H1 (cell line): ENCODE data around the gene EEF1AKMT1. TPM values are rescaled to one million over a fixed set of nuclear protein-coding genes. Genes with fewer than 3 reads are reported as not detected.

Source experiments
- CTCF ChIA-PET: fragments of 300-600 bp; sonication (Branson Sonifier 250); formaldehyde crosslinking; loops from one replicate; lab custom pipeline; 2021; ENCODE audit not compliant: partially characterized antibody; lab: Charles Lee
- POLR2A ChIA-PET: fragments of 300-600 bp; sonication (Branson Sonifier 250); formaldehyde crosslinking; loops from one replicate; lab custom pipeline; 2021; ENCODE audit warnings: inconsistent platforms; ENCODE audit not compliant: partially characterized antibody; lab: Charles Lee
- DNase-seq, 2 experiments: peaks; one replicate each; pipeline versions ENCODE4 v3.0.0 to v3.0.0-alpha.2; 2010 to 2022; ENCODE audit warnings: low spot score in 2 of 2, low read depth in 1 of 2, mixed read lengths in 1 of 2
- FAIRE-seq: peaks from 2 replicates; lab custom pipeline; 2011; peaks lifted over from hg19 to GRCh38; lab: Jason Lieb, UNC
- H2AFZ ChIP-seq: 2 replicates; pipeline ENCODE4 v1.8.1; 2012; ENCODE audit warnings: low read length, inconsistent platforms
- H2AK5ac ChIP-seq: 2 replicates; pipeline ENCODE4 v1.6.1; 2013; ENCODE audit warnings: low read depth, low read length
- H2BK120ac ChIP-seq: replicated peaks from 2 replicates; pipeline ENCODE3; 2013; ENCODE audit warnings: low read depth, low read length, inconsistent platforms
- H2BK12ac ChIP-seq: 2 replicates; pipeline ENCODE4 v1.6.1; 2013; ENCODE audit warnings: low read depth, low read length
- H2BK15ac ChIP-seq: 2 replicates; pipeline ENCODE4 v1.6.1; 2013; ENCODE audit warnings: low read length
- H2BK20ac ChIP-seq: 2 replicates; pipeline ENCODE4 v1.6.1; 2013; ENCODE audit warnings: low read length
- H2BK5ac ChIP-seq: 2 replicates; pipeline ENCODE4 v1.6.1; 2013; ENCODE audit warnings: low read depth, low read length
- H3K14ac ChIP-seq: 2 replicates; pipeline ENCODE4 v1.6.1; 2013; ENCODE audit warnings: inconsistent platforms; ENCODE audit not compliant: insufficient read length
- H3K18ac ChIP-seq: 2 replicates; pipeline ENCODE4 v1.6.1; 2013; ENCODE audit warnings: low read length; ENCODE audit errors: extremely low read depth
- H3K23ac ChIP-seq: 2 replicates; pipeline ENCODE4 v1.6.1; 2013; ENCODE audit warnings: inconsistent platforms; ENCODE audit not compliant: insufficient read length
- H3K23me2 ChIP-seq: 2 replicates; pipeline ENCODE4 v1.6.1; 2013; ENCODE audit warnings: low read depth, low read length
- H3K27ac ChIP-seq: 2 replicates; pipeline ENCODE4 v1.6.1; 2011; ENCODE audit warnings: low read depth, low read length, inconsistent platforms
- H3K27me3 ChIP-seq, 4 experiments: replicated peaks in 1 of 4; 1 replicate in 1 of 4; 2 replicates in 3 of 4; pipeline versions ENCODE4 v1.6.1 to v1.8.1; 2011 to 2013; ENCODE audit warnings: low read length in 3 of 4, mild to moderate bottlenecking in 3 of 4, inconsistent platforms in 2 of 4, mixed read lengths in 2 of 4, moderate library complexity in 1 of 4; ENCODE audit not compliant: control insufficient read depth in 3 of 4, insufficient read depth in 3 of 4; ENCODE audit errors: extremely low read depth in 1 of 4
- H3K36me3 ChIP-seq, 4 experiments: 2 replicates each; pipeline versions ENCODE4 v1.6.1 to v1.8.1; 2011 to 2013; ENCODE audit warnings: mild to moderate bottlenecking in 4 of 4, low read length in 3 of 4, moderate library complexity in 2 of 4, control low read depth in 1 of 4, inconsistent platforms in 1 of 4; ENCODE audit not compliant: insufficient read depth in 4 of 4, control insufficient read depth in 2 of 4
- H3K4ac ChIP-seq: replicated peaks from 2 replicates; pipeline ENCODE3; 2013; ENCODE audit warnings: low read length, low read depth, mixed read lengths, inconsistent platforms; ENCODE audit not compliant: insufficient read length
- H3K4me1 ChIP-seq, 4 experiments: replicated peaks in 1 of 4; 1 replicate in 1 of 4; 2 replicates in 3 of 4; pipeline versions ENCODE4 v1.6.1 to v1.8.1; 2011 to 2013; ENCODE audit warnings: low read length in 3 of 4, inconsistent platforms in 2 of 4, mixed read lengths in 1 of 4; ENCODE audit not compliant: insufficient read depth in 4 of 4, control insufficient read depth in 3 of 4
- H3K4me2 ChIP-seq, 2 experiments: 2 replicates each; pipeline versions ENCODE4 v1.6.1 to v1.8.1; 2011 to 2013; ENCODE audit warnings: low read depth in 2 of 2, low read length in 2 of 2, control low read depth in 1 of 2, inconsistent platforms in 1 of 2, mild to moderate bottlenecking in 1 of 2; ENCODE audit not compliant: insufficient read depth in 1 of 2
- H3K4me3 ChIP-seq, 4 experiments: fragments of 200-600, 300-600 bp in 1 of 4; sonication (generic), shearing (Covaris generic), sonication (Bioruptor Twin) in 1 of 4; 2 replicates each; pipeline versions ENCODE4 v1.5.1 to v1.8.1; 2011 to 2016; ENCODE audit warnings: low read length in 4 of 4, low read depth in 3 of 4, control low read depth in 2 of 4, inconsistent platforms in 2 of 4, mild to moderate bottlenecking in 2 of 4, mixed read lengths in 1 of 4, moderate library complexity in 1 of 4; ENCODE audit not compliant: insufficient read depth in 2 of 4; ENCODE audit errors: extremely low read depth in 1 of 4
- H3K56ac ChIP-seq: replicated peaks from 2 replicates; pipeline ENCODE3; 2013; ENCODE audit warnings: low read depth, mild to moderate bottlenecking, mixed read lengths, low read length, inconsistent platforms; ENCODE audit not compliant: insufficient read length
- H3K79me1 ChIP-seq: 2 replicates; pipeline ENCODE4 v1.6.1; 2013; ENCODE audit warnings: low read depth, low read length, control low read depth
- H3K79me2 ChIP-seq, 2 experiments: 2 replicates each; pipeline versions ENCODE4 v1.6.1 to v1.8.1; 2012 to 2013; ENCODE audit warnings: low read length in 2 of 2, mild to moderate bottlenecking in 2 of 2, inconsistent platforms in 1 of 2; ENCODE audit not compliant: insufficient read depth in 2 of 2, control insufficient read depth in 1 of 2
- H3K9ac ChIP-seq, 4 experiments: replicated peaks in 1 of 4; 1 replicate in 1 of 4; 2 replicates in 3 of 4; pipeline versions ENCODE4 v1.6.1 to v1.8.1; 2011 to 2013; ENCODE audit warnings: low read depth in 3 of 4, low read length in 3 of 4, control low read depth in 2 of 4, mild to moderate bottlenecking in 2 of 4, moderate library complexity in 2 of 4, inconsistent platforms in 1 of 4; ENCODE audit errors: extremely low read depth in 1 of 4
- H3K9me3 ChIP-seq, 2 experiments: 2 replicates each; pipeline versions ENCODE4 v1.6.1 to v1.8.1; 2012 to 2013; ENCODE audit warnings: mild to moderate bottlenecking in 2 of 2, moderate library complexity in 2 of 2, control low read depth in 1 of 2, inconsistent platforms in 1 of 2, low read depth in 1 of 2, low read length in 1 of 2, mixed read lengths in 1 of 2; ENCODE audit not compliant: insufficient read depth in 2 of 2
- H4K20me1 ChIP-seq, 2 experiments: replicated peaks in 1 of 2; 2 replicates each; pipeline versions ENCODE3 to v1.8.1; 2011 to 2013; ENCODE audit warnings: inconsistent platforms in 2 of 2, low read length in 2 of 2, mild to moderate bottlenecking in 1 of 2; ENCODE audit not compliant: insufficient read depth in 2 of 2, control insufficient read depth in 1 of 2
- H4K5ac ChIP-seq: 2 replicates; pipeline ENCODE4 v1.6.1; 2013; ENCODE audit warnings: low read length, low read depth, mixed read lengths, inconsistent platforms; ENCODE audit not compliant: insufficient read length
- H4K8ac ChIP-seq: 2 replicates; pipeline ENCODE4 v1.8.0; 2013; ENCODE audit warnings: mild to moderate bottlenecking, moderate library complexity, low read length, inconsistent platforms; ENCODE audit not compliant: insufficient read depth; ENCODE audit errors: extremely low read depth
- H4K91ac ChIP-seq: replicated peaks from 2 replicates; pipeline ENCODE3; 2013; ENCODE audit warnings: low read length, mixed read lengths, inconsistent platforms; ENCODE audit not compliant: insufficient read length
- BACH1 ChIP-seq: IDR thresholded peaks from 2 replicates; pipeline ENCODE4 v1.6.1; 2012; ENCODE audit warnings: low read length, improper control_type of control experiment
- GABPA ChIP-seq: IDR thresholded peaks from 2 replicates; pipeline ENCODE4 v1.6.1; 2011; ENCODE audit warnings: mild to moderate bottlenecking, low read length, moderate library complexity, borderline replicate concordance; ENCODE audit not compliant: insufficient read depth
- JUN ChIP-seq: IDR thresholded peaks from 2 replicates; pipeline ENCODE4 v1.6.1; 2011; ENCODE audit warnings: low read depth, mild to moderate bottlenecking, improper control_type of control experiment, low read length
- MAFK ChIP-seq: IDR thresholded peaks from 2 replicates; pipeline ENCODE4 v1.6.1; 2012; ENCODE audit warnings: low read depth, mild to moderate bottlenecking, improper control_type of control experiment, low read length
- RAD21 ChIP-seq, 2 experiments: IDR thresholded peaks in 1 of 2; conservative IDR thresholded peaks in 1 of 2; 2 replicates each; pipeline ENCODE4 v1.6.1; 2011; ENCODE audit warnings: low read depth in 2 of 2, low read length in 2 of 2, improper control_type of control experiment in 1 of 2, inconsistent platforms in 1 of 2, mild to moderate bottlenecking in 1 of 2, moderate library complexity in 1 of 2
- RFX5 ChIP-seq: IDR thresholded peaks from 2 replicates; pipeline ENCODE4 v1.6.1; 2011; ENCODE audit warnings: low read depth, low read length, improper control_type of control experiment, borderline replicate concordance
- RXRA ChIP-seq: IDR thresholded peaks from 2 replicates; pipeline ENCODE4 v1.6.1; 2011; ENCODE audit warnings: low read depth, mild to moderate bottlenecking, low read length, moderate library complexity; ENCODE audit not compliant: insufficient read depth
- WGBS, 2 experiments: shearing (Covaris generic) in 1 of 2; methylation state at CpG; one replicate each; pipeline versions ENCODE4 v1.1.6 to v1.1.7; 2013 to 2015; ENCODE audit warnings: low lambda C conversion rate in 2 of 2, mixed read lengths in 2 of 2, inconsistent platforms in 1 of 2, low coverage in 1 of 2, missing lambda C conversion rate in 1 of 2; ENCODE audit not compliant: insufficient replicate concordance in 2 of 2, insufficient coverage in 1 of 2, insufficient read length in 1 of 2; ENCODE audit errors: extremely low coverage in 1 of 2, missing lambda C conversion rate in 1 of 2; 5-methylcytosine and 5-hydroxymethylcytosine counted together
- polyA plus RNA-seq, 7 experiments: library from polyadenylated mRNA; depleted of rRNA in 3 of 7; stranded (reverse) in 5 of 7; unstranded in 2 of 7; fragments of >200 nt in 5 of 7; fragments of 200-250 nt in 2 of 7; gene quantifications; 1 replicate in 5 of 7; 2 replicates in 1 of 7; 4 replicates in 1 of 7; pipeline versions ENCODE4 v1.2.1 to v1.2.3, GENCODE V29; 2011 to 2013; ENCODE audit warnings: missing spikeins in 2 of 7, mixed read lengths in 2 of 7
- total RNA-seq: library from RNA; stranded (reverse); fragmentation: NEBNext Ultra II Directional; extraction: Animal tissue kit (Norgen Biotek cat#: 25700); gene quantifications from 2 replicates; pipeline ENCODE4 v1.2.1, GENCODE V29; 2021

Gene EEF1AKMT1
- total and polyA plus RNA-seq, 2 of the 8 experiments (the other 6 are each of a cell fraction or from before 2014, with no cell fraction given), result 3.1 to 4.1 TPM

GRCh38 chr13:20729633-20730585, 43.9 kb downstream of the EEF1AKMT1 start:
- no peak overlapping the region for H3K27ac ChIP-seq
- H3K79me1 ChIP-seq, result no peaks in the 10 kb centered on the region; the same call in 1 of the 2 replicates
- no peak overlapping the region for H2BK20ac ChIP-seq
- no peak overlapping the region for H2BK5ac ChIP-seq
- H3K4ac ChIP-seq, result no peak overlapping the region
- H4K5ac ChIP-seq, result no peak overlapping the region
- no peak overlapping the region for H2BK12ac ChIP-seq
- no peak overlapping the region for H3K56ac ChIP-seq
- no peaks in the 10 kb centered on the region for H3K23me2 ChIP-seq
- no peak overlapping the region for H4K91ac ChIP-seq
- DNase-seq, result no peak
- H2BK15ac ChIP-seq, result no peak overlapping the region
- no peak overlapping the region; the same call in 1 of the 2 replicates for H4K8ac ChIP-seq
- no peak for FAIRE-seq
- H3K4me3 ChIP-seq, result no peak overlapping the region
- H3K23ac ChIP-seq, result no peak overlapping the region
- H3K4me1 ChIP-seq, result no peaks in the 10 kb centered on the region
- H3K9ac ChIP-seq, result no peak overlapping the region
- H2AFZ ChIP-seq, result no peak overlapping the region
- H3K27me3 ChIP-seq, result no peaks in the 10 kb centered on the region
- no peak overlapping the region for H3K4me2 ChIP-seq
- CTCF ChIA-PET, result interaction anchor here (0.5 to 1.5 kb wide), 5 partner anchors 8 to 529 kb away, joined by 3 to 5 read pairs (median 4); no protein-coding TSS in a partner anchor
- H2BK120ac ChIP-seq, result no peak overlapping the region
- TF ChIP-seq MAFK (no peak), BACH1 (no peak), JUN (no peak), RAD21 (IDR thresholded peaks at IDR 0.05 in 1 of 2, conservative IDR thresholded peaks at IDR 0.05 in 1 of 2; ENCODE audit: low read depth in 2 of 2, low read length in 2 of 2) (peak; percentile 9 to 35; a peak in 2 of 4 replicates), RXRA (no peak), RFX5 (no peak), GABPA (no peak)
- POLR2A ChIA-PET, result no interaction called here
- H4K20me1 ChIP-seq, result no peaks in the 10 kb centered on the region
- no peak overlapping the region for H2AK5ac ChIP-seq
- 92% methylated on average over 33 of the region's 33 CpGs; no CpG with 5 or more reads in 1 of the 2 experiments for WGBS, 2 experiments
- no peaks in the 10 kb centered on the region for H3K9me3 ChIP-seq
- no peak overlapping the region for H3K14ac ChIP-seq
- no peaks in the 10 kb centered on the region for H3K36me3 ChIP-seq
- H3K18ac ChIP-seq, result no peak overlapping the region
- no peaks in the 10 kb centered on the region for H3K79me2 ChIP-seq
